Stimulated activated CD4-positive, alpha-beta T cell treated with anti-CD3 and anti-CD28 coated beads, Interleukin-4, amount 100 ng/mL, for 24 hours (primary cell): ENCODE measurements around the gene THTPA.

Experiments used
- DNase-seq: peaks from one replicate; pipeline ENCODE4 v3.0.0-alpha.2; 2020

The THTPA gene

DNA sequence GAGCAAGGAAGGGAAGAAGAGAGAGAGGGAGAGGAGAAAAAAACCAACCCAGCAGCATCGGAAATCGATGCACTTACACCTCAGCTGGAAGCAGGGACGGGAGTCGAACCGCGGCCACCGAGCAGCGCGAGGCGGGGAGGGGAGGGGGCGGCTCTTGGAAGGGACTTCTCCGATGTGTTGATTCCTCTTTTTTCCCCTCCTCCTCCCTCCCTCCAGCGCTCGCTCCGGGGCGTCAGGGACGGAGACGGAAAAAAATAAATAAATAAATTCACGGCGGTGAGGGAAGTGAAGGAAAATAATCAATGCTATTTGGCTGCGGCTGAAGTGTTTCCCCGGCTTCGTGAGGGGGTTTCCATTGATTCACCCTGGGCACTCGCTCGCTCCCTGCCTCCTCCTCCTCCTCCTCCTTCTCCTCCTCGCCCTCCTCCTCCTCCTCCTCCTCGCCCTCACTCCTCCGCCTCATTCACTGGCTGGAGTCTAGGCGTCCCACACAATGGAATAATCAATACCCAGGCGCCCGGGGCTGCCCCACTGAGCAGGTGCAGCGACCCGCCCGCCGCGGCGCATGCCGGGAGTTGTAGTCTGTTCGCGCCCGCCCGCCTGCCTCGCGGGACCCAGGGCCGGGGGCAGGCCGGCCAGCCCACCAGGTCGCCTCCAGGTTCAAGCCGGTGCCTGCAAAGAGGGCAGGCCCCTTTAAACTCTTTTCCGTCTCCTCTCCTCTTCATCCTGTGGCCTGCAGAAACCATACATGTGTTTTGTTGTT lies 4.6 kb upstream of the THTPA start, which contains the start of gene ZFHX2:
Gene ZFHX2 (minus strand): TSS at position 500 of the 763 bp plus-strand sequence. CDS start 16,440 bp downstream, outside the sequence.
- DNase-seq: peak; percentile 84

DNA sequence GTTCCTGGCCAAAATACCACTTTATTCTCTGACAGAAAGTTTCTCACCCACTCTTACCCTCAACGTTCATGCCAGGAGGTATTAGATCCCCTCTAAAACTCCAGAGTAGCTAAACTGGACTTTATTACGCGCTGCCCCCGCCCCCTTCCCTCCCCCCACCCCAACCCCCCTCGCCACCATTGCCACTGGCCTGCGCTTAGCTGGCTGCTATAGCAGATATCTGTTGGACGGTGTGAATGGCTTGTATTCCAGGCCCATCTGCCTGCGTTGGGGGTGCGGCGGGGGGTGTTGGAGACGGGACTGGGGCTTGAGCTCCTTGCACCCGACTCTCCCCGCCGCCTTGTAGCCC lies 564 bp upstream of the THTPA start:
- no peak for DNase-seq

DNA sequence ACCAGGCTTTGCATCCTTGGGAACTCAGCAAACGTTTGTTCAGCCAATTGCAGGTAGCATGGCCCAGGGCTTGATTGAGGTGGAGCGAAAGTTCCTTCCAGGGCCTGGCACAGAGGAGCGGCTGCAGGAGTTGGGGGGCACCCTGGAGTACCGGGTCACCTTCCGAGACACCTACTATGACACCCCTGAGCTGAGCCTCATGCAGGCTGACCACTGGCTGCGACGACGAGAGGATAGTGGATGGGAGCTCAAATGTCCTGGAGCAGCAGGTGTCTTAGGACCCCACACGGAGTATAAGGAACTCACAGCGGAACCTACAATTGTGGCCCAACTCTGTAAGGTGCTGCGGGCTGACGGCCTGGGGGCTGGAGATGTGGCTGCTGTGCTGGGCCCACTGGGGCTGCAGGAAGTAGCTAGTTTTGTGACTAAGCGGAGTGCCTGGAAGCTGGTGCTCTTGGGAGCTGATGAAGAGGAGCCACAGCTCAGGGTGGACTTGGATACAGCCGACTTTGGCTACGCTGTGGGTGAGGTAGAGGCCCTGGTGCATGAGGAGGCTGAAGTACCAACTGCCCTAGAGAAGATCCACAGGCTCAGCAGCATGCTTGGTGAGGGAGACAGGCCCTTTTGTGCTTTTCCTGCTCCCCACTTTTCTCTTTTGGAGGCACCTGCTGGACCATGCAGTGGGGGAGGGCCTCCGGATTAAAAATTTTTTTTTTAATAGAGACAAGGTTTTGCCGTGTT lies 799 bp downstream of the THTPA start:
- DNase-seq: no peak

DNA sequence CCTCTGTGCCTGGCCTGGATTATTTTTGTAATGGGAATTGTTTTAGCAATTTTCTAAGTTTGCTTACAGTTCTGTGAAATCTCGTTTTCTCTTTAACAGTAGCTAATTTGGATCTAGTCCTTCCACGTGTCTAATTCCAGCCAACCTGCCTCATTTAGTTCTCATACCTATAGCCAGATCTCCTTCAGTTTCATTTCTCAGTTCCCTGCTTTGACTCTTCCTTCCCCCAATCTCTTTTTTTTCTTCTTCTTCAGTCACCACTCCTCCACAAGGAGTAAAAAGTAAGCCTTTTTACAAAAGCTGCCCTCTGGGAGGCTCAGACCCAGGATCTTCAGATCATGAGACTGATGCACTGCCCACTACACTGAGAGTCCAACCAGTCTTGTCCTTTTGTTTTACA lies 1.4 kb downstream of the THTPA start:
- no peak for DNase-seq

DNA sequence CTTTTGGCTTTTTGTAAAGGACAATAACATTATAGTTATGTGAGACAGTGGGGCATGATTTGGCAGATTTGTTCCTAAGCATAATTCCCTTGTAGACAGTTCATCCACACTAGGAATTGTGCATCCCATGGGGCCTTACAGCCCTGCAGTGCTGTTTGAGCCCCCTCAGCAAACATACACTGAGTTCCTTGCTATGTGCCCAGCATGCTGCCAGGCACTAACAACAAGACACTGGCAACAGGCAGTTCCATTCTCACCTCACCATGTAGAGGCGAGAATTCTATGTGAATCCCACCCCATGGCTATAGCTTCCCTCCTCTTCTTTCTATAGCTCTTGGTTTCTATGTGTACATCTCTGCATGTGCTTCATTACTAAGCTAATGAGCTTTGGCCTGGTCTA lies 1.9 kb downstream of the THTPA start:
- DNase-seq: no peak

DNA sequence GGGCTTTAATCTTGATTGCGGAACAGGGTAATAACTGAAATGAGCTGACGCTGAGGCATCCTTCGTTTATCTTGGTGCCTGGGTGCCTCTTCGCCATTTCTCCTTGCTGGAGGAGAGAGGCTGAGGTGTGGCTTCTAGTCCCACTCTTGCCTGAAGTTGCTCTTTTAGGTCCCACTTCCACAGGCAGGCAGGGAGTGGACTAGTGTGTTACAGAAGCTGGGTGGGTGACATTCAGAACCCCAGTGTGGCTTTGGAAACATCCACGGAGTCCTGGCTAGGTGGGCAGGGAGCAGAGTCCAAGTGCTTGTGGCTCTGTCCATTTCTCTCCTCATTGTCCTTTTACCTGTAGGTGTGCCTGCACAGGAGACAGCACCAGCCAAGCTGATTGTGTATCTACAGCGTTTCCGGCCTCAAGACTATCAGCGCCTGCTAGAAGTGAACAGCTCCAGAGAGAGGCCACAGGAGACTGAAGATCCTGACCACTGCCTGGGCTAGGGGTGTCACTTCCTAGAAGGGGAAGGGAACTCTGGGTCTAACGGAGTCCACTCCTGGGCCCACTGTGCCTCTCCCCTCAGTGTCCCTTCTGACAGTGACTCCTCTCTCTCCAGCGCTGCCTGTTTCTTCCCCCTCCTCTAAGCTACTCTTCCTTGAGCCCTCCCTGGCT lies 2.4 kb downstream of the THTPA start:
- DNase-seq: no peak

DNA sequence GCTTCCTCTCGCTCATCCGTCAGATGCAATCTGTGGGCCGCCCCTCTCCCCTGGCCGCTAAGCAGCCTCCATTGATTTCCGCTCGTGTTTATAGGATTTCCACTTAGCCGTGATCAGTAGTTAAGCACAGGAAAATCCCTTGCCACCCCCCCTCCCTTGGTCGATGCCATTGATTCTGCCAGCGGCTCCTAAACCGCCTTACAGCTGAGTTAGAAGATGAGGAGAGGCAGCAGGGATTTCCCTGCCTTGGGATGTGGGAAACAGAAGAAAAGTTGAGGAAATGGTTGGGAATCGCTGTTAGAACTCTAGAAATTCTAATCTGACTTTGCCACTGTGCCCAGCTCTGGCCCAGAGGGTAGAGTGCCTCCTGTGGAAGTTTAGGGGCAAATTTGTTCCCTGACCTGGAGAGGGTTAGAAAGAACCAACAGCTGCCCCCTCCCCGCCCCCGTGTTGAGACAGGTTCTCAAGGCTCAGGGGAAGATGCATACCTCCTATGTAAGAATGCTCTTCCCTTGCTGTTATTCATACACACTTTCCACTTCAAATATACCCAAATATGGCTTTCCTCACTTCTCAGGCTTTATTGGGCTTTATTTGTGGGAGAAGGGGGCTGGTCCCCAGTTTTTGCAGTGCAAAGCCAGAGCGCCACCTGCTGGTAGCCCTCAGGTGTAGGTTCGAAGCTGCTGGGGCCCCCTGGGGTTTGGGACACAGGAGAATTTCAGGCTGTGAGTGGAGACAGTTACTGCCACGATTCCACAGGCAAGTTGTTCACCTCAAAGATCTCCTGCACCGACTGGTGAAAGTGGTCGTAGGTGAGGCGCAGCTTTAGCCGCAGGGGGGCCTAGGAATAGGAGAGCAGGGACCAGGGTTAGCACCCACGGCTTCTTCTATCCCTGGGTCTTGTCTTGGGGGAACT lies 3.2 kb downstream of the THTPA start:
- DNase-seq: peak; percentile 75

DNA sequence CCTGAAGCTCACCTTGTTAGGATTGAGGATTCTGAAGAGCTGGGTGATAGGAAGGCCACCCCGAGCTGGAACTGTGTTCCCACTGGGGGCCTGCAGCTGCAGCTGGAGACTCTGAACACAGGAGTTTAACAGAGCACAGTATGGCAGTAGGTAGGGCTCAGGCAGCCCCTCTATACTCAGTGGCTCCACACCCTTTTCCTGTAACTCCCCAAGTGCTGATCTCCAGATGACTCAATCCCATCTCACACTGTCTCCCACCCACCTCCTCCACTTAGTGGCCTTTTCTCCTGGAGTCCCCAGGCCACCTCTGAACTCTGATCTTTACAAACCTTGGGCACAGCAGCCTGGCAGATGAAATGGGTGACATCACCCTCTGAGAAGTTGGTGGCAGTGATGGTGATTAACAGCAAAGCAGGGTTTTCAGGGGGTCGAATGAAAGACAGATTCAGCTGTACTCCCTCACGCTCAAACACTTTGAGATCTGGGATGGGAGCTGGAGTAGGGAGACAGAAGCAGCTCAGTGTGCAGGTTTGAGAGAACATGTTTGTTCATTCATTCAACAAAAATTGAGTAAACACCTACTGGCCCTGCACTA lies 4.0 kb downstream of the THTPA start:
- no peak for DNase-seq

DNA sequence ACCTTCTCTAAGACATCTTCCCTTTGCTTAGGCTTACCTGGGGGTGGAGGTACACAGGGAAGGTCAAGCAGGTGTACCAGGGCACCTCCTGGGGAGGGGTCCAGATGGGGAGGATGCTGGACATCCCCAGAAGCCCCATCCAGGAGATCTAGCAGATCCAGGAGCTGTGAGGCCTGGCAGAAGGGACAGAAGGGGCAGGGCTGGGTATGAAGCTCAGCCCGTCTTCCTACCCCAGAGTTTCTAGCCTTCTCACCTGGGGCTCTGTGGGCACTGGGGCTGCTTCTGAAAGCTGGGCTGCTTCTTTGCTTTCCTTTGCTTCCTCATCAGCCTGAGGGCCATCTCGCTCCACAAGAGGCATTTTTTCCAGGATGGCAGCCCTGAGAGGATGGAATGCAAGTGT lies 5.2 kb downstream of the THTPA start:
- no peak for DNase-seq

DNA sequence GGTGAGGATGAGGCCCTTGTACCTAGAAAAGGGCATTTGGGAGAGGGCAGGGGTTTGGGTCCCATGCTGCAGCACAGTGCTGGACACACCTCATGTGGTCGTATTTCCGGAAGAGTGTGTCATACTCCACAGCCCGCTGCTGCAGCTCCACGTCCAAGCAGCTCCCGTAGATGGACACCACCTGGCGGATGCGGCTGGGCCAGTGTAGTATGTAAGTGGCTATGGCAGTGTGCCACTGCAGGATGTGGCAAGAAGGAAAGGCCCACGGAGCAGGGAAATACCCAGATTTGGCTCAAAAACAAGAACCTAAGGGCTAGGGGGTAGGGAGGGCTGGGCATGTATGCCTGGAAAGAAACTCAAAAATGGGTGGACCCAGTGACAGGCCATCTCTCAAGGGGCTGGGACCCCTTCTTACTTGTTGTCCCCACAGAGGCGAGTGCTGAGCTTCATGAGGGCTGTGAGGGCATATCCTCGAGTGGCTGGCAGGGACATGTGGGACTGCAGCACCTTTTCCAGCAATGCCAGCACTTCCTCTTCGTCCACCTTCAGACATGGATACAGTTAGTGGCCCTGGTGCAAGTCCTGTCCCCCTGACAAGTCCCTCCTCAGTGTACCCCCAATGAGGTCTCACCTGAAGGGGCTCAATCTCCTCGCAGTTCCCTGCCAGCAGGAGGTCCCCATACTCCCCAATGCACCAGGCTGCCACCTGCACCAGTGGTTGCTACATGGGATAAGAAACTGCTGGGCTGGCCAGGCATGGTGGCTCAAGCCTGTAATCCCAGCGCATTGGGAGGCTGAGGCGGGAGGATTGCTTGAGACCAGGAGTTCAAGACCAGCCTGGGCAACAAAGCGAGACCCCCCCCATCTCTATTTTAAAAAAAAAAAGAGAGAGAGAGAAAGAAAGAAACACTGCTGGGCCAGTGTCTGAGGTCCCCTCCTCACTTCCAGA lies 6.1 kb downstream of the THTPA start:
- no peak for DNase-seq

DNA sequence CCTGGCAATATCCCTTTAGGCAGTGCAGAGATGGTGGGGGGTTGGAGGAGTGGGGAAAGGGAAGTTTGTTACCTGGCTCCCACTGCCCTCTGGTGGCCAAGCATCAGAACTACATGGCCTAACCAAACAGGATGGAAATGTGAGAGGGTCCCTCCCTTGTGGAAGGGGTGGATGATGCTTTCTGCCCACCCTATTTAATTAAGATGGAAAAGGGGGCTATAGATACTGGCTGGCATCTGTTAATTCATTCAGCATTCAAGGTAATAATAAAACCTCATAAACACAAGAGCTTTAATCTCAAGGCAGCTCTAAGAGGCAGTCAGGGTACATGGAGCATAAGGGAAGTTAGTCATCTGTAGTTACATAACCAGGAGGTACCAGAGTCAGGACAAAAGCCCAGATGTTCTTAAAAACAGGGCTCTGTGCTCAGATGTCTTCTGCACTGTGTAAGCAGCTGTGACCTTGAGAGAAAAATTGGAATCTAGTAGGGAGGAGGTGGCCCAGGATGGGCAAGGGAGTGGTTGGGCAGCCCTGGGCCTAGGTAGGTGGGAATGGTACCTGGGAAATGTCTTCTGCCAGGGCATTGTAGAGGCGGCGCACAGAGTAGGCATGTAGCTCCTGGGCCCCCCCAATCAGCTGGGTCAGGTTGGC lies 6.9 kb downstream of the THTPA start:
- DNase-seq: peak; percentile 64

DNA sequence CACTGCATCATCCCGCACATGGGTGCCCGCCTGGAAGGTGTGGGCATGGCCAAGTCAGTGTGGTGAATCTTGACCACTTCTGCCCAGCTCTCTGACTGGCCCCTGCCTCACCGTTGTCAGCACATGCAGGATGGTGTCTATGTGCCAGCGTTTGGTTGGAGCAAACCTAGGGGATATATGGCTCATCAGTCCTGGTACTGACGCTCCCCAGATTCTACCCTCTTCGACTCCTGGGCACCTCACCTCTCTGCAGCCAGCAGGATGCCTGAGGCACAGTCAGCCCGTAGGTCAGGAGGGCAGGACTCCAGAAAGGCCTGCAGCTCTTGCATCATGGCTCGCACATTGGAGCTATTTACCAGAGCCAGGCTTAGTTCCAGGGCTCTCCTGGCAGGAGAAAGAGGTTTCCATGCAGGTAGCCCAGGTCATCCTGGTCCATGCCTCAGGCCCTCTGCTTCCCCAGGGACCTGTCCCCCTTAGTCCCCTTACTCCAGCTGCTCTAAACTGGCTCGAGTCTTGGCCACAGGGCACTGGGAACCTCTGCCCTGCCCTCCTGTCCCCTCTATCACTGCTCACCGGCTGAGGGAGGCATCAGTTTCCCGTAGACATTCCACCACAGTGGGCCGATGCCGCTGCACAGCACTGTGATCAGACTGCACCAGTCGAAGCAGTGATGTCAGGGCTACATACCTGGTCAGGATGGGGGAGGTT lies 7.6 kb downstream of the THTPA start:
- DNase-seq: no peak

DNA sequence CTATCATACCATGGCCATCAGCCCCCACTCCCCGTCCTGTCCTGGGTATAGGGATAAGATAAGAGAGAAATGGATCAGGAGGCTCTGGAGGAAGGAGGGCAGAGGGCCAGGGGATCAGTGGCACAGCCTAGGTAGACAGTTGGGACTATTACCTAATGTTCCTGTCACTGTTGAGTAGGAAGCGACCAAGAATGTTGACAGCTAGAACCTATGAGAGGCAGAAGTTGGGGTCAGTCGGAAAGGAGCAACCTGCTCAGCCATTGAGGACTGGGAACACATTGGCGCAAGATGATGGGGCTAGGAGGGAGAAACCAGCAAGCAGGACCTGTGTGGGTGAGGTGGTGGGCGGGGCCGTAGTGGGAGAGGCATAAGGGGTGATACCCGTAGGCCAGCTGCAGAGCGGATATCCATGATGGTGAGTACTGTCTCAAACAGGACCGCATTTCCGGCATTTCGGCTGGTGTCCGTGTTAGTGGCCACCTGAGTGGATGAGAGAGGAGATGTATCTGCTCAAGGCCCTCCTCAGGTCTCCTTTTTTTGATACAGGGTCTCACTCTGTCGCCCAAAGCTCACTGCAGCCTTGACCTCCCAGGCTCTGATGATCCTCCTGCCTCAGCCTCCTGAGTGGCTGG lies 8.2 kb downstream of the THTPA start:
- no peak for DNase-seq

DNA sequence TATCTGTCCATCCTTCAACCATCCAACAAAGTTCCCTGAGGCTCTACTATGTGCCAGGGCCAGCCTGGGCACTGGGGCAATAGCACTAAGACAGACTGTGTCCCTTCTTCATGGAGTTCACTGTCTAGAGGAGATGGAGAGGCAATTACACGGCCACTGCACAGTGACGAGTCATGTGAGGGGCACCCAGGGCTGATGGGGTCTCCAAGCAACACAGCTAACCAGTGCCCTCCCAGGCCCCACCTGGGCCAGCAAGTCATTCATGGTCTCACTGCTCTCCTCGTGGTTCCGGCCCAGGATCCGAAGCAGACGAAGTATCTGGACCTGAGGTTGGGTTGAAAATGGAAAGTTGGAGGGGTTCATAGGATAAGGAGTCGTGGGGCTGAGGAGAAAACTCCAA lies 8.8 kb downstream of the THTPA start:
- no peak for DNase-seq

DNA sequence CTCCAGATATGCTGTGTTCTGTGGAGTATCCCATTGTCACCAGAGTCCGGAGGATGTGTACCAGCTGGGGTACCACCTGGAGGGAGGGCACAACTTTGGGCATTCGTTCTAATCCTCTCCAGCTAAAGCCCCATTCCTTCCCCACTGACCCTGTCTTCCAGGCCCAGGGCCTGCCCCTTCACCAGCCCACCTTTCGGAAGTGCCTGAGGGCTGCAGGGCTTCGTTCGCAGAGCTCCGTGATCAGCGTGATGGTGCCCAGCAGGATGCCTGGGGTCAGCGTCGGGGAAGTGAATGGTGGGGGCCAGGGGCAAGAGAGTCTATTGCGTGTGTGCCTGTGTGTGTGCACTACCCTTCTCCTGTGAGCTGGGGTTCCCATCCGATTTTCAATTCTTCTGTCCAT lies 9.6 kb downstream of the THTPA start:
- DNase-seq: no peak

DNA sequence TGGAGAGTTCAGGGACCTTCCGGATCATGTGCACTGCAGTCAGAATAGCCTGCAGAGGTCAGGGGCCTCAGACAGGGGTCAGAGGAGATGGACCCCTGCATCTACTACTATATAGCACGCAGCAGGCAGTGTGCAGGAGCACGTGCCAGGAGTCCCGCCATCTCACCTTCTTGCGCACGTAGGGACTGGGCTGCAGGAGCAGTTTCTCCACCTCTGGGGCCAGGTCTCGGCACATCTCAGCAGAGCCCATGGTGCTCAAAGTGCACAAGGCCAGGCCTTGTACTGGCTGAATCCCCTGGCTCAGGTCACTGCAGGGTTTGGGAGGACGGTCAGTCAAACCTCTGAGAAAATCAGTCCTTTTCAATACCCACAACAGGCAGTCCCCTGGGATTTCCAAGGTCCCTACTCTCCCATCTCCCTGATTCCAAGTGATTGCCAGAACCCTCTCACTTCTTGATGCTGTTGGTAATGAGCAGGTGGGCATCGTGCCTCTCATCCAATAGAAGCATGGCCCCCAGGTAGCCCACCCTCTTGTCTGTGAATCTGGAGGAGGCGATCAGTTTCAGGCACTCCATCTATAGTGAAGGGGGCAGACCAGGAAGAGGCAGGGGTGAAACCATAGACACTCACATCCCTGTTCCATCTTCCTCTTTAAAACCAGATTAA lies 10.2 kb downstream of the THTPA start:
- no peak for DNase-seq

DNA sequence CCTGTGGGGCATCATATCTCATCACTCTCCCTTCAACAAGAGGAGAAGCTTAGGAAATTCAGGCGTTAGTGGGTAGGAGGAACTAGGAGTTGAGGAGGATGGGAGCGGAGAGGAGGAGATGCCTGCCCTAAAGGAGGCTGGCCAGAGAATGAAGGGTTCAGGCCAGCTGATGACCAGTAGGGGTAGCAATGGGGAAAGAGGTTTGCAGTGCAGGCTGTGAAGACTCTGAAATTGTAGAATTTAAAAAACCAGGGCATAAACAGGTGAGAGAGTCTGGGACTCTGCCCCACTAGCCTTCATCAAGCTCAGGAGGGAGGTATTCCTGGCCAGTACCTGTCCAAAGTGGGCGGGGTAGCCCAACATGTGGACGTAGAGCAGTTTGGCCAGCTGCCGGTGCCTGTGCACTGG lies 10.7 kb downstream of the THTPA start:
- DNase-seq: no peak

DNA sequence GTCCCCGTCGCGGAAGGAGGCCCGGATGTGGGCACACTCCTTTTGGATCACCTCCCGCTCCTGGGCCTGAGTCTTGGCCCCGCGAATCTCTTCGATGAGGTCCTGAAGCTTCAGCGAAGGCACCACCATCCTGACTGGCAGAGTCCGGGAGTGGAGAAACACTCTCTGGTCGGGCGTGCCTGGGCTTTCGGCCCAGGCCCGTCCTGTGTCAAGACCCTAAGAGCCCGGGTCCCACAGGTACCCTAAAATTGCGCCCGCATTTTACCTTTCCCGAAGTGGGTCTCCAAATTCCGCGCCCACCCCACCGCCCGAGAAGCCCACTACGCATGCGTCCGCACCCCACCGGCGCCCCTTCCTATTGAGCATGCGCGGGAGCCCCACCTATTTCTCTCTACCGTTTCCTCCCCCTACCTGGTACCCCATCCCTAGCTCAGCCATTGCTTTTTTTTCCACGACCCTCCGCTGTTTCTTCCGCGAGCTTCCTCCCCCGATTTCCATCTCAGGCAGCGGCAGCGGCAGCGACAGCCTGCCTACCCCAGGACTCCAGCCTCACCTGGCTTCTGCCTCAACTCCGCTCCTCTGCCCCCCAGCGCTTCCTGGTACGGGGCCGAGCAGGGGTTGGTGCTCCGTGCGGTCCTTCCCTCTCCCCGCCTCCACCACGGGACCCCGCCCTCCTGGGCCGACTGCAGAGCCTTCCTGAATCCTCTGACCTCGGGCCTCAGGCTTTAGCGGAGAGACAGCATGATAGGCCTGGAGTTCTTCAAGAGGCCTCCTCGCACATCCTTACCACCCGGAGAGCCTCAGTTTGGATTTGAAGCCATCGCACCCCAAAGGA lies 11.3 kb downstream of the THTPA start, which contains the start of gene AP1G2:
Gene AP1G2 (minus strand): TSS at position 606 of the 835 bp plus-strand sequence. CDS start 477 bp downstream, at position 129.
- peak; percentile 91 for DNase-seq
